ENCODE data around the gene EML6.

DNA sequence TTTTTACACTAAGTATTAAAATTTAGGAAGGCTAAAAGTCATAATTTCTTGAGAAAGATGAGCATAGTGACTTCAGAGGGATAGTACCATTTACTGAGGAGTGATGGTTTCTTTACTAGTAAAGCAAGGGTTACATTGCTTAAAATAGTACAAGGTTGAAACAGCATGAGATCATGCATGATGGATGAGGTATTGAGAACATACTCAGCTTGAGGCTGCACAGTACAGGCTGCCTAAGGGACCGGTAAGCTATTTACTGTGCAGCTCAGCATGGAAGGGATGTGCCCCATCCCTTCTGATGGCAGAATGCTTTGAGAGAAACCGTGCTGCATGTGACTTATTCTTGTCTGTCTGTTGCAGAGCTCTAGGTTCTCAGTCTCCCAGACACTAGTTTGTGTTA is 122.1 kb downstream of the EML6 start:
- TF ChIP-seq, protein P1, sequence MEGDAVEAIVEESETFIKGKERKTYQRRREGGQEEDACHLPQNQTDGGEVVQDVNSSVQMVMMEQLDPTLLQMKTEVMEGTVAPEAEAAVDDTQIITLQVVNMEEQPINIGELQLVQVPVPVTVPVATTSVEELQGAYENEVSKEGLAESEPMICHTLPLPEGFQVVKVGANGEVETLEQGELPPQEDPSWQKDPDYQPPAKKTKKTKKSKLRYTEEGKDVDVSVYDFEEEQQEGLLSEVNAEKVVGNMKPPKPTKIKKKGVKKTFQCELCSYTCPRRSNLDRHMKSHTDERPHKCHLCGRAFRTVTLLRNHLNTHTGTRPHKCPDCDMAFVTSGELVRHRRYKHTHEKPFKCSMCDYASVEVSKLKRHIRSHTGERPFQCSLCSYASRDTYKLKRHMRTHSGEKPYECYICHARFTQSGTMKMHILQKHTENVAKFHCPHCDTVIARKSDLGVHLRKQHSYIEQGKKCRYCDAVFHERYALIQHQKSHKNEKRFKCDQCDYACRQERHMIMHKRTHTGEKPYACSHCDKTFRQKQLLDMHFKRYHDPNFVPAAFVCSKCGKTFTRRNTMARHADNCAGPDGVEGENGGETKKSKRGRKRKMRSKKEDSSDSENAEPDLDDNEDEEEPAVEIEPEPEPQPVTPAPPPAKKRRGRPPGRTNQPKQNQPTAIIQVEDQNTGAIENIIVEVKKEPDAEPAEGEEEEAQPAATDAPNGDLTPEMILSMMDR (IDR thresholded peaks at IDR 0.05), result no peak
- no peak for TF ChIP-seq POLR2A (IDR thresholded peaks at IDR 0.05)
